ENCODE measurements around the gene MBNL1. TPM values are rescaled to one million over a fixed set of nuclear protein-coding genes. Genes with fewer than 3 reads are reported as not detected.

The MBNL1 gene
- total and polyA plus RNA-seq, 4 donors: 17.1 to 110 (median 62.3) TPM

DNA sequence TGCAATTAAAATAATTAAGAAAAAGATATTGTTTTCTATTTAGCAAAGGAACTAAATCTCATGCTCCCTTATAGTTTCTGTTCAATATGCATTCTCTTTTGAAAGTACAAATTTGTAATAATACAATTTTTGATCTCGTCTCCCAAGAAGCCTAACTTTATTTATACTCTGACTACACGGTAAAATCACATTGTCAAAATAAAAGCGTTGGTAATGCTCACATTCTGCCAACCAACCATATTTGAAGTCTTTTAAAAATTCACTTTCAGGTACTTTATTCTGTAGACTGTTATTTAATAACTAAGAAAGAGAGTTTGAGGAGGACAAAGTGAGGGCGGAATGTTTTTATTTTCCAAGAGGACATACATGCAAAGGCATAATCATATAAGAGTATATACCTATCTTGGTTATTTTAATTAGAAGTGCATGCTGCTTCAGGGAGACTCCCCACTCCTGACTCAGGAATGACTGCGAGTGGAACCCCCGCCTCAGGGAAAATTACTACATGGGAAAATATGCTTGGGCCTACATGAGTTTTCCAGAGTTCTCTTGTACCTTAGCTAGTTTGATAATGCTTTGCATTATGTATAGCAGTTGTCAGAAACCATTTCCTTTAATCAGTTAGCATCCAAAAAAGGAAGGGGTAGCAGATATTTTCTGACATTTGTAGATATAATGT, 19.3 kb downstream of the MBNL1 start:
- no peak overlapping the region for H3K9ac ChIP-seq (ENCODE audit: low read depth in 1 of 2, low read length in 2 of 2)
- WGBS: 74% methylated on average over 6 of the region's 6 CpGs
- TF ChIP-seq, protein P1, sequence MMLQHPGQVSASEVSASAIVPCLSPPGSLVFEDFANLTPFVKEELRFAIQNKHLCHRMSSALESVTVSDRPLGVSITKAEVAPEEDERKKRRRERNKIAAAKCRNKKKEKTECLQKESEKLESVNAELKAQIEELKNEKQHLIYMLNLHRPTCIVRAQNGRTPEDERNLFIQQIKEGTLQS (IDR thresholded peaks at IDR 0.05): no peak
- TF ChIP-seq HNF4G (IDR thresholded peaks at IDR 0.05) (no peak), RXRA (IDR thresholded peaks at IDR 0.05) (no peak), HNF4A (conservative IDR thresholded peaks at IDR 0.05) (no peak), YY1 (IDR thresholded peaks at IDR 0.05) (no peak)
- TF ChIP-seq, protein P2, sequence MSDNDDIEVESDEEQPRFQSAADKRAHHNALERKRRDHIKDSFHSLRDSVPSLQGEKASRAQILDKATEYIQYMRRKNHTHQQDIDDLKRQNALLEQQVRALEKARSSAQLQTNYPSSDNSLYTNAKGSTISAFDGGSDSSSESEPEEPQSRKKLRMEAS (IDR thresholded peaks at IDR 0.05): no peak
- TF ChIP-seq, protein P3, sequence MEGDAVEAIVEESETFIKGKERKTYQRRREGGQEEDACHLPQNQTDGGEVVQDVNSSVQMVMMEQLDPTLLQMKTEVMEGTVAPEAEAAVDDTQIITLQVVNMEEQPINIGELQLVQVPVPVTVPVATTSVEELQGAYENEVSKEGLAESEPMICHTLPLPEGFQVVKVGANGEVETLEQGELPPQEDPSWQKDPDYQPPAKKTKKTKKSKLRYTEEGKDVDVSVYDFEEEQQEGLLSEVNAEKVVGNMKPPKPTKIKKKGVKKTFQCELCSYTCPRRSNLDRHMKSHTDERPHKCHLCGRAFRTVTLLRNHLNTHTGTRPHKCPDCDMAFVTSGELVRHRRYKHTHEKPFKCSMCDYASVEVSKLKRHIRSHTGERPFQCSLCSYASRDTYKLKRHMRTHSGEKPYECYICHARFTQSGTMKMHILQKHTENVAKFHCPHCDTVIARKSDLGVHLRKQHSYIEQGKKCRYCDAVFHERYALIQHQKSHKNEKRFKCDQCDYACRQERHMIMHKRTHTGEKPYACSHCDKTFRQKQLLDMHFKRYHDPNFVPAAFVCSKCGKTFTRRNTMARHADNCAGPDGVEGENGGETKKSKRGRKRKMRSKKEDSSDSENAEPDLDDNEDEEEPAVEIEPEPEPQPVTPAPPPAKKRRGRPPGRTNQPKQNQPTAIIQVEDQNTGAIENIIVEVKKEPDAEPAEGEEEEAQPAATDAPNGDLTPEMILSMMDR (IDR thresholded peaks at IDR 0.05; ENCODE audit: low read depth, low read length, missing input control): no peak
- no peaks in the 10 kb centered on the region for H3K36me3 ChIP-seq (ENCODE audit: control insufficient read depth in 4 of 4, insufficient read depth in 3 of 4, low read depth in 1 of 4, low read length in 3 of 4)
- peaks cover 1 to 25% (median 10%) of the 10 kb centered on the region in 4 donors for H3K4me1 ChIP-seq (ENCODE audit: control insufficient read depth in 4 of 4, insufficient read depth in 4 of 4, low read length in 3 of 4)
- H3K4me3 ChIP-seq (ENCODE audit: low read depth in 1 of 3, low read length in 3 of 3): no peak overlapping the region
- no peaks in the 10 kb centered on the region for H3K27me3 ChIP-seq (ENCODE audit: control insufficient read depth in 4 of 4, insufficient read depth in 4 of 4, low read length in 3 of 4)
- no peak for DNase-seq (ENCODE audit: low spot score)
- no peaks in the 10 kb centered on the region for H3K9me3 ChIP-seq (ENCODE audit: control insufficient read depth in 4 of 4, low read length in 3 of 4)
- H3K27ac ChIP-seq (ENCODE audit: low read depth in 1 of 2, low read length in 2 of 2): no peak overlapping the region

DNA sequence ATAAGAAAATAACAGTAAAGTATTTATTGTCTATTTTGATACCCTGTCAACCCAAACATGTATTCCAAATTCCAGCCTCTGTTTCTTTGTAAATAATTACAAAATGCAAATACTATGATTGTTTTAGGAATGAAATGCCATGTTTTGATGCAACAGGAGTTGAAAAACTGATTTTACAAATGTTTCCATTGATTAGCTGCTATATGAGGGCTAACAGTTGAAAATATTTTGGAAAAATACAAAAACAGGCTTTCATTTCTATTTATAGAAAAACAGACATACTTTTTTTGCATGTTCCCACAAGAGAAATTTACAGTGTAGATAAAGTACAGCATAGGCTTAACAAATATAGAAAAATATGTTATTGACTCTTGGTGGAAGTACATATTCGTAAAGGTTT, 20.0 kb downstream of the MBNL1 start:
- Histone ChIP-seq H3K4me1 (ENCODE audit: control insufficient read depth in 4 of 4, insufficient read depth in 4 of 4, low read length in 3 of 4) (peaks cover 1 to 26% (median 8%) of the 10 kb centered on the region in 4 donors), H3K27me3 (ENCODE audit: control insufficient read depth in 4 of 4, insufficient read depth in 4 of 4, low read length in 3 of 4) (no peaks in the 10 kb centered on the region), H3K9me3 (ENCODE audit: control insufficient read depth in 4 of 4, low read length in 3 of 4) (no peaks in the 10 kb centered on the region), H3K9ac (ENCODE audit: low read depth in 1 of 2, low read length in 2 of 2) (no peak overlapping the region), H3K27ac (ENCODE audit: low read depth in 1 of 2, low read length in 2 of 2) (no peak overlapping the region), H3K4me3 (ENCODE audit: low read depth in 1 of 3, low read length in 3 of 3) (no peak overlapping the region), H3K36me3 (ENCODE audit: control insufficient read depth in 4 of 4, insufficient read depth in 3 of 4, low read depth in 1 of 4, low read length in 3 of 4) (no peaks in the 10 kb centered on the region)
- no peak for TF ChIP-seq HNF4A (conservative IDR thresholded peaks at IDR 0.05)
- no peak for TF ChIP-seq FOXA1 (IDR thresholded peaks at IDR 0.05)
- TF ChIP-seq FOXA2 (IDR thresholded peaks at IDR 0.05): no peak
- TF ChIP-seq SP1 (IDR thresholded peaks at IDR 0.05): no peak
- TF ChIP-seq HNF4G (IDR thresholded peaks at IDR 0.05): no peak
- TF ChIP-seq, protein P2 (IDR thresholded peaks at IDR 0.05): no peak
- no peak for TF ChIP-seq TAF1 (conservative IDR thresholded peaks at IDR 0.05)
- no peak for TF ChIP-seq EGR1 (IDR thresholded peaks at IDR 0.05; ENCODE audit: low read depth in 2 of 2)
- 96% methylated on average over 1 of the region's 1 CpG for WGBS
- no peak for DNase-seq (ENCODE audit: low spot score)

DNA sequence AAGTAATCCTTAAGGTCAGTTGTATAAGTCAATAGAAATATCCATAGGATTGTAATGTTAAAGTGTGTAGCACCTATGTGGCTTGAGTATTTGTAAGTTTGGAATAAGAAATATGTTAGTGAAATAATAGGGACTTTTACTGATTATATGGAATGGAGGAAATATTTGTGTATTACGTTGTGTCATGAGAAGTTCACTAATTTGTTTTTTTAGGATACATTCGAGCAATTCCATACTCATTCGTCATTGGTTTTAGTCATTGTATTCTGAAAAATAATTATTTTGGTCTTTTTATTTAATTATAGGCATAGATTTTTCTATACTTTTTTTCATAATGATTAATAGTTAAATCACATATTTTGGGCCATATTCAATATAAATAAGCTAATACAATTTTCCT, 21.0 kb downstream of the MBNL1 start:
- H3K27me3 ChIP-seq (ENCODE audit: control insufficient read depth in 4 of 4, insufficient read depth in 4 of 4, low read length in 3 of 4): no peaks in the 10 kb centered on the region
- H3K9ac ChIP-seq (ENCODE audit: low read depth in 1 of 2, low read length in 2 of 2): no peak overlapping the region
- no peaks in the 10 kb centered on the region for H3K36me3 ChIP-seq (ENCODE audit: control insufficient read depth in 4 of 4, insufficient read depth in 3 of 4, low read depth in 1 of 4, low read length in 3 of 4)
- no peak overlapping the region for H3K27ac ChIP-seq (ENCODE audit: low read depth in 1 of 2, low read length in 2 of 2)
- TF ChIP-seq FOXA1 (IDR thresholded peaks at IDR 0.05): no peak
- TF ChIP-seq NR2F2 (IDR thresholded peaks at IDR 0.05): no peak
- TF ChIP-seq, protein P2 (IDR thresholded peaks at IDR 0.05): no peak
- no peak for TF ChIP-seq HNF4G (IDR thresholded peaks at IDR 0.05)
- TF ChIP-seq, protein P4, sequence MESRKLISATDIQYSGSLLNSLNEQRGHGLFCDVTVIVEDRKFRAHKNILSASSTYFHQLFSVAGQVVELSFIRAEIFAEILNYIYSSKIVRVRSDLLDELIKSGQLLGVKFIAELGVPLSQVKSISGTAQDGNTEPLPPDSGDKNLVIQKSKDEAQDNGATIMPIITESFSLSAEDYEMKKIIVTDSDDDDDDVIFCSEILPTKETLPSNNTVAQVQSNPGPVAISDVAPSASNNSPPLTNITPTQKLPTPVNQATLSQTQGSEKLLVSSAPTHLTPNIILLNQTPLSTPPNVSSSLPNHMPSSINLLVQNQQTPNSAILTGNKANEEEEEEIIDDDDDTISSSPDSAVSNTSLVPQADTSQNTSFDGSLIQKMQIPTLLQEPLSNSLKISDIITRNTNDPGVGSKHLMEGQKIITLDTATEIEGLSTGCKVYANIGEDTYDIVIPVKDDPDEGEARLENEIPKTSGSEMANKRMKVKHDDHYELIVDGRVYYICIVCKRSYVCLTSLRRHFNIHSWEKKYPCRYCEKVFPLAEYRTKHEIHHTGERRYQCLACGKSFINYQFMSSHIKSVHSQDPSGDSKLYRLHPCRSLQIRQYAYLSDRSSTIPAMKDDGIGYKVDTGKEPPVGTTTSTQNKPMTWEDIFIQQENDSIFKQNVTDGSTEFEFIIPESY (IDR thresholded peaks at IDR 0.05): no peak
- TF ChIP-seq, protein P5, sequence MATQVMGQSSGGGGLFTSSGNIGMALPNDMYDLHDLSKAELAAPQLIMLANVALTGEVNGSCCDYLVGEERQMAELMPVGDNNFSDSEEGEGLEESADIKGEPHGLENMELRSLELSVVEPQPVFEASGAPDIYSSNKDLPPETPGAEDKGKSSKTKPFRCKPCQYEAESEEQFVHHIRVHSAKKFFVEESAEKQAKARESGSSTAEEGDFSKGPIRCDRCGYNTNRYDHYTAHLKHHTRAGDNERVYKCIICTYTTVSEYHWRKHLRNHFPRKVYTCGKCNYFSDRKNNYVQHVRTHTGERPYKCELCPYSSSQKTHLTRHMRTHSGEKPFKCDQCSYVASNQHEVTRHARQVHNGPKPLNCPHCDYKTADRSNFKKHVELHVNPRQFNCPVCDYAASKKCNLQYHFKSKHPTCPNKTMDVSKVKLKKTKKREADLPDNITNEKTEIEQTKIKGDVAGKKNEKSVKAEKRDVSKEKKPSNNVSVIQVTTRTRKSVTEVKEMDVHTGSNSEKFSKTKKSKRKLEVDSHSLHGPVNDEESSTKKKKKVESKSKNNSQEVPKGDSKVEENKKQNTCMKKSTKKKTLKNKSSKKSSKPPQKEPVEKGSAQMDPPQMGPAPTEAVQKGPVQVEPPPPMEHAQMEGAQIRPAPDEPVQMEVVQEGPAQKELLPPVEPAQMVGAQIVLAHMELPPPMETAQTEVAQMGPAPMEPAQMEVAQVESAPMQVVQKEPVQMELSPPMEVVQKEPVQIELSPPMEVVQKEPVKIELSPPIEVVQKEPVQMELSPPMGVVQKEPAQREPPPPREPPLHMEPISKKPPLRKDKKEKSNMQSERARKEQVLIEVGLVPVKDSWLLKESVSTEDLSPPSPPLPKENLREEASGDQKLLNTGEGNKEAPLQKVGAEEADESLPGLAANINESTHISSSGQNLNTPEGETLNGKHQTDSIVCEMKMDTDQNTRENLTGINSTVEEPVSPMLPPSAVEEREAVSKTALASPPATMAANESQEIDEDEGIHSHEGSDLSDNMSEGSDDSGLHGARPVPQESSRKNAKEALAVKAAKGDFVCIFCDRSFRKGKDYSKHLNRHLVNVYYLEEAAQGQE (IDR thresholded peaks at IDR 0.05): no peak
- TF ChIP-seq, protein P1 (IDR thresholded peaks at IDR 0.05): no peak
- no peak for TF ChIP-seq HNF4A (conservative IDR thresholded peaks at IDR 0.05)
- TF ChIP-seq RXRA (IDR thresholded peaks at IDR 0.05): no peak
- no peak for TF ChIP-seq GABPA (IDR thresholded peaks at IDR 0.05 in 1 of 2, conservative IDR thresholded peaks at IDR 0.05 in 1 of 2)
- no peak for TF ChIP-seq TAF1 (conservative IDR thresholded peaks at IDR 0.05)
- TF ChIP-seq RAD21 (IDR thresholded peaks at IDR 0.05): no peak
- TF ChIP-seq EGR1 (IDR thresholded peaks at IDR 0.05; ENCODE audit: low read depth in 2 of 2): no peak
- 93% methylated on average over 3 of the region's 3 CpGs for WGBS
- peaks cover 1 to 26% (median 8%) of the 10 kb centered on the region in 4 donors for H3K4me1 ChIP-seq (ENCODE audit: control insufficient read depth in 4 of 4, insufficient read depth in 4 of 4, low read length in 3 of 4)
- H3K4me3 ChIP-seq (ENCODE audit: low read depth in 1 of 3, low read length in 3 of 3): no peak overlapping the region
- DNase-seq (ENCODE audit: low spot score): no peak
- H3K9me3 ChIP-seq (ENCODE audit: control insufficient read depth in 4 of 4, low read length in 3 of 4): no peaks in the 10 kb centered on the region

Data from liver (tissue), 9 donors.